ENCODE data around the gene CCDC134. TPM values are rescaled to one million over a fixed set of nuclear protein-coding genes. Genes with fewer than 3 reads are reported as not detected.

Gene CCDC134
- total and polyA plus RNA-seq, 2 experiments from 2014 or later = 4.1 to 7.2 TPM

DNA sequence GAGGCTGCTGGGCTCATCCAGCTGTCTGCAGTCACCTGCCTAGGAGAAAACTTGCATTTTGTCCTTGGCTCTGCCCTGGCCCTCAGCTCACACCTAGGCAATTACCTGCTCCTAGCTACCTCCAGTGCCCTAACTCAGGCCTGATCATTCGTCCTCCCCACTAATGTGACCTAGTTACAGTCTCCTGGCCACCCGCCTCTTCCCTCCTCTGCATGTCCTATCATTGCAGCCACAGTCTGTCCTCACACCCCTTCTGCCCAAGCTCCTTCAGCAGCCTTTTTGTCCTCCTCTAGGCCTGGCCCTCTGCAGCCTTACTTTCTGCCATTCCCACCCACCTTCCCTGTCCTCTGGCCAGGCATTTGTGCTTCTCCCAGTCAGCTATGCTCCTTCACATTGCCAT is 17.7 kb upstream of the CCDC134 start:
- Histone ChIP-seq H3K27me3 (no peaks in the 10 kb centered on the region), H2AFZ (no peak overlapping the region), H3K27ac (no peak overlapping the region), H3K36me3 (replicated peaks; ENCODE audit: insufficient read depth, low read depth) (no peaks in the 10 kb centered on the region), H3K9me2 (replicated peaks; ENCODE audit: insufficient read depth) (no peaks in the 10 kb centered on the region), H4K20me1 (ENCODE audit: insufficient read depth, poor library complexity, severe bottlenecking) (no peaks in the 10 kb centered on the region), H3K9me3 (ENCODE audit: low read depth) (no peaks in the 10 kb centered on the region), H3K4me3 (no peak overlapping the region), H3K79me2 (no peaks in the 10 kb centered on the region), H3K4me1 (ENCODE audit: insufficient read depth) (no peaks in the 10 kb centered on the region), H3K4me2 (no peak overlapping the region)
- 88% methylated on average over 2 of the region's 2 CpGs for WGBS (ENCODE audit: low lambda C conversion rate, missing lambda C conversion rate)
- DNase-seq (ENCODE audit: low spot score) = no peak
- TF ChIP-seq EZH2phosphoT487 (IDR thresholded peaks at IDR 0.05; ENCODE audit: low read depth, severe bottlenecking, unreplicated experiment) (no peak), EZH2 (IDR thresholded peaks at IDR 0.05; ENCODE audit: borderline replicate concordance) (no peak)
- TF ChIP-seq, protein P1, sequence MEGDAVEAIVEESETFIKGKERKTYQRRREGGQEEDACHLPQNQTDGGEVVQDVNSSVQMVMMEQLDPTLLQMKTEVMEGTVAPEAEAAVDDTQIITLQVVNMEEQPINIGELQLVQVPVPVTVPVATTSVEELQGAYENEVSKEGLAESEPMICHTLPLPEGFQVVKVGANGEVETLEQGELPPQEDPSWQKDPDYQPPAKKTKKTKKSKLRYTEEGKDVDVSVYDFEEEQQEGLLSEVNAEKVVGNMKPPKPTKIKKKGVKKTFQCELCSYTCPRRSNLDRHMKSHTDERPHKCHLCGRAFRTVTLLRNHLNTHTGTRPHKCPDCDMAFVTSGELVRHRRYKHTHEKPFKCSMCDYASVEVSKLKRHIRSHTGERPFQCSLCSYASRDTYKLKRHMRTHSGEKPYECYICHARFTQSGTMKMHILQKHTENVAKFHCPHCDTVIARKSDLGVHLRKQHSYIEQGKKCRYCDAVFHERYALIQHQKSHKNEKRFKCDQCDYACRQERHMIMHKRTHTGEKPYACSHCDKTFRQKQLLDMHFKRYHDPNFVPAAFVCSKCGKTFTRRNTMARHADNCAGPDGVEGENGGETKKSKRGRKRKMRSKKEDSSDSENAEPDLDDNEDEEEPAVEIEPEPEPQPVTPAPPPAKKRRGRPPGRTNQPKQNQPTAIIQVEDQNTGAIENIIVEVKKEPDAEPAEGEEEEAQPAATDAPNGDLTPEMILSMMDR (IDR thresholded peaks at IDR 0.05; ENCODE audit: poor library complexity) = no peak

DNA sequence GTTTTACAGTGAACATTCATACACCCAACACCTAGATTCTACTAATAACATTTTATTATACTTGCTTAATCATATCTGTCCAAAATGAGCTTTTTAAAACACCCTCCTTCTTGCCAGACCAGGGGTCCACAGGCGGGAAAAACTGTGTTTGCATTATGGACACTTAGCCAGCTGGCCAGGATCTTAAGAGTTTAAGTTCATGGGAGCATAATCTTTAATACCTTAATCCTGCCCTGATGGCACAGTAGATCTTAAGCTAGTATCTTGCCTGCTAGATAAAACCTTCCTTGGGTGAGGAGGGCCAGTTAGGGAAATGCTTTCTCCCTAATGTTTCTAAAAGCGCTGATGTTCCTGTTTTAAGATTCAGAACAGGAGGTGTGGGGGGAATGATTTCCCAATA is 13.1 kb upstream of the CCDC134 start:
- Histone ChIP-seq H4K20me1 (ENCODE audit: insufficient read depth, poor library complexity, severe bottlenecking) (no peaks in the 10 kb centered on the region), H3K9me2 (replicated peaks; ENCODE audit: insufficient read depth) (no peaks in the 10 kb centered on the region), H3K27ac (no peak overlapping the region), H3K36me3 (replicated peaks; ENCODE audit: insufficient read depth, low read depth) (no peaks in the 10 kb centered on the region), H3K27me3 (no peaks in the 10 kb centered on the region), H3K4me1 (ENCODE audit: insufficient read depth) (no peaks in the 10 kb centered on the region), H2AFZ (no peak overlapping the region), H3K9me3 (ENCODE audit: low read depth) (no peaks in the 10 kb centered on the region), H3K4me2 (no peak overlapping the region), H3K79me2 (no peaks in the 10 kb centered on the region), H3K4me3 (no peak overlapping the region)
- no peak for DNase-seq (ENCODE audit: low spot score)
- 58% methylated on average over 2 of the region's 2 CpGs for WGBS (ENCODE audit: low lambda C conversion rate, missing lambda C conversion rate)
- TF ChIP-seq EZH2phosphoT487 (IDR thresholded peaks at IDR 0.05; ENCODE audit: low read depth, severe bottlenecking, unreplicated experiment) (no peak), EZH2 (IDR thresholded peaks at IDR 0.05; ENCODE audit: borderline replicate concordance) (no peak)
- TF ChIP-seq, protein P1 (IDR thresholded peaks at IDR 0.05; ENCODE audit: poor library complexity) = no peak

DNA sequence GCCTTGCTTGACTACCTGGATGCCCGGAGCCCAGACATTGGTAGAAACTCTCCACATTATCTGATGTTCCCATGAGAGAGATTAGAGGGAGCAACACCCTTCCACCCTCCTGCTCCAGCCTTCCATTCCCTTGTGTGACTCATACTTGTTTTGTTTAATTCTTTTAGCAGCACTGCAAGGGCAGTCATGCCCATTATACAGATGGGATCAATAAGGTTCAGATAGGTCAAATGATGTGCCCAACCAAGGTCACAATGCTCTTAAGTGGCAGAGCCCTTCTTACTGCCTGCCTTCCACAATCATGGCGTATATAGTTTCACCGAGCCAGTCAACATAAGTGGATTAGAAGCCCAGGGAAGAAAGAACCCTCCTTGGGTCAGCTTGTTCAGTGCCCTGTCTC is 6.6 kb upstream of the CCDC134 start:
- Histone ChIP-seq H3K4me1 (ENCODE audit: insufficient read depth) (no peaks in the 10 kb centered on the region), H3K27me3 (no peaks in the 10 kb centered on the region), H3K4me2 (no peak overlapping the region), H3K79me2 (no peaks in the 10 kb centered on the region), H4K20me1 (ENCODE audit: insufficient read depth, poor library complexity, severe bottlenecking) (no peaks in the 10 kb centered on the region), H3K27ac (no peak overlapping the region), H3K9me2 (replicated peaks; ENCODE audit: insufficient read depth) (no peaks in the 10 kb centered on the region), H3K36me3 (replicated peaks; ENCODE audit: insufficient read depth, low read depth) (no peaks in the 10 kb centered on the region), H3K9me3 (ENCODE audit: low read depth) (no peaks in the 10 kb centered on the region), H3K4me3 (no peak overlapping the region), H2AFZ (no peak overlapping the region)
- no peak for DNase-seq (ENCODE audit: low spot score)
- TF ChIP-seq, protein P1 (IDR thresholded peaks at IDR 0.05; ENCODE audit: poor library complexity) = no peak
- TF ChIP-seq EZH2 (IDR thresholded peaks at IDR 0.05; ENCODE audit: borderline replicate concordance) (no peak), EZH2phosphoT487 (IDR thresholded peaks at IDR 0.05; ENCODE audit: low read depth, severe bottlenecking, unreplicated experiment) (no peak)
- 98% methylated on average over 3 of the region's 3 CpGs for WGBS (ENCODE audit: low lambda C conversion rate, missing lambda C conversion rate)

DNA sequence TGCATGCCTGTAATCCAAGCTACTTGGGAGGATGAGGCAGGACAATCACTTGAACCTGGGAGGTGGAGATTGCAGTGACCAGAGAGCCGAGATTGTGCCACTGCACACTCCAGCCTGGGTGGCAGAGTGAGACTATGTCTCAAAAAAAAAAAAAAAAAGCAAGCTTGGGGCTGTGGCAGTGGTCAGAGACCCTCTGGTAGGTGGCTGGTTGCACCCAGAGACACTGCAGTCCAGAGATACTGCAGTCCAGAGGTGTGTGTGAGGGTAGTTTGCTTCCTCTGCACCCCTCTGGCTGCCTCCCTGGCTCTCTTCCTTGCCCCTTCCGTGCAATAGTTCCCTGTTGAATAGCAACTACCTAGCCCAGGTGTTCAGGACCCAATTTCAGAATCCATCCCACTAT is 1.7 kb upstream of the CCDC134 start:
- H4K20me1 ChIP-seq (ENCODE audit: insufficient read depth, poor library complexity, severe bottlenecking) = no peaks in the 10 kb centered on the region
- no peaks in the 10 kb centered on the region for H3K27me3 ChIP-seq
- no peaks in the 10 kb centered on the region for H3K36me3 ChIP-seq (replicated peaks; ENCODE audit: insufficient read depth, low read depth)
- no peaks in the 10 kb centered on the region for H3K9me3 ChIP-seq (ENCODE audit: low read depth)
- peaks cover 17% of the 10 kb centered on the region for H3K4me1 ChIP-seq (ENCODE audit: insufficient read depth)
- TF ChIP-seq, protein P1 (IDR thresholded peaks at IDR 0.05; ENCODE audit: poor library complexity) = no peak
- TF ChIP-seq EZH2phosphoT487 (IDR thresholded peaks at IDR 0.05; ENCODE audit: low read depth, severe bottlenecking, unreplicated experiment) (no peak), EZH2 (IDR thresholded peaks at IDR 0.05; ENCODE audit: borderline replicate concordance) (no peak)
- no peak overlapping the region for H3K27ac ChIP-seq
- no peaks in the 10 kb centered on the region for H3K9me2 ChIP-seq (replicated peaks; ENCODE audit: insufficient read depth)
- no peak overlapping the region for H3K4me2 ChIP-seq
- H3K4me3 ChIP-seq = no peak overlapping the region
- DNase-seq (ENCODE audit: low spot score) = no peak
- H3K79me2 ChIP-seq = peaks cover 27% of the 10 kb centered on the region
- WGBS (ENCODE audit: low lambda C conversion rate, missing lambda C conversion rate) = 96% methylated on average over 2 of the region's 2 CpGs
- no peak overlapping the region for H2AFZ ChIP-seq

Data from hepatocyte (in vitro differentiated cells).